ENCODE measurements around the gene LDLRAD4.

The LDLRAD4 gene

GRCh38 chr18:13522256-13522655, 303.7 kb downstream of the LDLRAD4 start:
- DNase-seq (ENCODE audit: low read depth) = no peak
- in situ Hi-C loops (cut with HindIII; ENCODE audit: low sequenced_read_pairs) = no loop called here

GRCh38 chr18:13522861-13523660, 304.5 kb downstream of the LDLRAD4 start:
- H3K4me3 ChIP-seq (ENCODE audit: low read depth, low read length) = no peak overlapping the region
- in situ Hi-C loops (cut with HindIII; ENCODE audit: low sequenced_read_pairs) = no loop called here
- no peak for DNase-seq (ENCODE audit: low read depth)
- no peak for TF ChIP-seq CTCF (IDR thresholded peaks at IDR 0.05; ENCODE audit: low read depth, low read length, missing control alignments)

More at GRCh38 chr18:13522256-13522655, 303.7 kb downstream of the LDLRAD4 start:
- no peak for TF ChIP-seq CTCF (IDR thresholded peaks at IDR 0.05; ENCODE audit: low read depth, low read length, missing control alignments)
- no peak overlapping the region for H3K4me3 ChIP-seq (ENCODE audit: low read depth, low read length)

GRCh38 chr18:13524054-13524453, 305.5 kb downstream of the LDLRAD4 start:
- no peak overlapping the region for H3K4me3 ChIP-seq (ENCODE audit: low read depth, low read length)
- in situ Hi-C loops (cut with HindIII; ENCODE audit: low sequenced_read_pairs) = no loop called here
- TF ChIP-seq CTCF (IDR thresholded peaks at IDR 0.05; ENCODE audit: low read depth, low read length, missing control alignments) = no peak
- DNase-seq (ENCODE audit: low read depth) = no peak

GRCh38 chr18:13524811-13525210, 306.3 kb downstream of the LDLRAD4 start:
- no peak for TF ChIP-seq CTCF (IDR thresholded peaks at IDR 0.05; ENCODE audit: low read depth, low read length, missing control alignments)

GRCh38 chr18:13525381-13526029, 306.9 kb downstream of the LDLRAD4 start:
- no peak for DNase-seq (ENCODE audit: low read depth)
- in situ Hi-C loops (cut with HindIII; ENCODE audit: low sequenced_read_pairs) = no loop called here
- no peak overlapping the region for H3K4me3 ChIP-seq (ENCODE audit: low read depth, low read length)
- no peak for TF ChIP-seq CTCF (IDR thresholded peaks at IDR 0.05; ENCODE audit: low read depth, low read length, missing control alignments)

More at GRCh38 chr18:13524811-13525210, 306.3 kb downstream of the LDLRAD4 start:
- no peak for DNase-seq (ENCODE audit: low read depth)
- in situ Hi-C loops (cut with HindIII; ENCODE audit: low sequenced_read_pairs) = no loop called here
- no peak overlapping the region for H3K4me3 ChIP-seq (ENCODE audit: low read depth, low read length)

- no peak overlapping the region for H3K4me3 ChIP-seq (ENCODE audit: low read depth, low read length)
- no peak for DNase-seq (ENCODE audit: low read depth)
- no peak for TF ChIP-seq CTCF (IDR thresholded peaks at IDR 0.05; ENCODE audit: low read depth, low read length, missing control alignments)
- in situ Hi-C loops (cut with HindIII; ENCODE audit: low sequenced_read_pairs) = no loop called here
Measured at GRCh38 chr18:13526519-13526918, 308.0 kb downstream of the LDLRAD4 start.

All from astrocyte of the cerebellum (primary cell).